Measurements from ENCODE around the gene CDH26.

DNA sequence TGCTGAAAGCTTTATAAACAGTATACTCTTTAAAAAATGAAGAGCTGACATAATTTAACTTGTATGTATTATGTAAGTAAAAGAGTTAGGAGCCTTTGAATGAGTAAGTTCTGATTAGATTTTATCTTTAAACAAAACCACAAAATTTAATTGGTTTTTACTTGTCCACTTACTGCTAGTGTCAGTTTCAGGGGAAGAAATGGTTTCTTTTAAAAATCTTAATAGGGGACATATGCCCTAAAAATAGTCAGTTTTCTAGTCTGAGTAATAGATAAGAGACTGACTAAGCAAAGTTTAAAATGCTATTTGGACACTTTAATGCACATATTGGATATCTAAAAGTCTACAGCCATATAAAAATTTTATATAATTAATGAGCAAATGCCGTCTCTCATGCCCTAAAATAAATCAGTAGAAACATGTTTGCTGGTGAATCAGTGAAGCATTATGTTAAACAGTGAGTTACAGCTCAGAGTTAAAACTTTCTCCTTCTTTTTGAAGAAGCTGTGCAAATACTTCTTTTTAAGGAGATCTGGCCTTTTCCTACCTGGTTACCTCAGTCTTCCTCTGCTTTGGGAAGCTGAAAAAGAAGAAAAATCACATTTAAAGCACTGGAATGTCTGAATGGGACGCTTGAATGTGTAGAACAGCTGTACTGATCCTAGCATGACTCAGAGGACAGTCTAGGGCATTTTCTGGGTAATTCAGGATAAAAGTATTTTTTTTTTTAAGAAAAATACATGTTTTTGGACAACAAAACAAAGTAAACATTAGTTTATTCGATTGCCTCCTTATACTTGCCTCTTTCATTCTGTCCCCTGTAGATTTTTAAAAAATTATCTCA is 55.3 kb downstream of the CDH26 start:
- TF ChIP-seq, protein P1, sequence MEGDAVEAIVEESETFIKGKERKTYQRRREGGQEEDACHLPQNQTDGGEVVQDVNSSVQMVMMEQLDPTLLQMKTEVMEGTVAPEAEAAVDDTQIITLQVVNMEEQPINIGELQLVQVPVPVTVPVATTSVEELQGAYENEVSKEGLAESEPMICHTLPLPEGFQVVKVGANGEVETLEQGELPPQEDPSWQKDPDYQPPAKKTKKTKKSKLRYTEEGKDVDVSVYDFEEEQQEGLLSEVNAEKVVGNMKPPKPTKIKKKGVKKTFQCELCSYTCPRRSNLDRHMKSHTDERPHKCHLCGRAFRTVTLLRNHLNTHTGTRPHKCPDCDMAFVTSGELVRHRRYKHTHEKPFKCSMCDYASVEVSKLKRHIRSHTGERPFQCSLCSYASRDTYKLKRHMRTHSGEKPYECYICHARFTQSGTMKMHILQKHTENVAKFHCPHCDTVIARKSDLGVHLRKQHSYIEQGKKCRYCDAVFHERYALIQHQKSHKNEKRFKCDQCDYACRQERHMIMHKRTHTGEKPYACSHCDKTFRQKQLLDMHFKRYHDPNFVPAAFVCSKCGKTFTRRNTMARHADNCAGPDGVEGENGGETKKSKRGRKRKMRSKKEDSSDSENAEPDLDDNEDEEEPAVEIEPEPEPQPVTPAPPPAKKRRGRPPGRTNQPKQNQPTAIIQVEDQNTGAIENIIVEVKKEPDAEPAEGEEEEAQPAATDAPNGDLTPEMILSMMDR (IDR thresholded peaks at IDR 0.05): no peak
- TF ChIP-seq POLR2AphosphoS5 (IDR thresholded peaks at IDR 0.05) (no peak), POLR2A (IDR thresholded peaks at IDR 0.05) (no peak)

All from sigmoid colon (tissue), 4 donors.